Islet precursor cell (in vitro differentiated cells): Measurements from ENCODE around the gene SIDT2.
A peak's percentile ranks its signal among the peaks of the same experiment; 100 is the strongest.
"Not testable (repeated sequence)": the region's sequence is repeated elsewhere in the genome, so short reads cannot be mapped to it uniquely, and the experiment has no call there.

ENCODE experiments used
- DNase-seq: peaks from one replicate; pipeline ENCODE4 v3.0.0-alpha.2; 2018

The SIDT2 gene

GRCh38 chr11:117172724-117173421 lies 5.7 kb upstream of the SIDT2 start:
- peak; percentile 64 for DNase-seq

- peak; percentile 69 for DNase-seq
Observed at GRCh38 chr11:117175104-117175503, 3.4 kb upstream of the SIDT2 start.

DNA sequence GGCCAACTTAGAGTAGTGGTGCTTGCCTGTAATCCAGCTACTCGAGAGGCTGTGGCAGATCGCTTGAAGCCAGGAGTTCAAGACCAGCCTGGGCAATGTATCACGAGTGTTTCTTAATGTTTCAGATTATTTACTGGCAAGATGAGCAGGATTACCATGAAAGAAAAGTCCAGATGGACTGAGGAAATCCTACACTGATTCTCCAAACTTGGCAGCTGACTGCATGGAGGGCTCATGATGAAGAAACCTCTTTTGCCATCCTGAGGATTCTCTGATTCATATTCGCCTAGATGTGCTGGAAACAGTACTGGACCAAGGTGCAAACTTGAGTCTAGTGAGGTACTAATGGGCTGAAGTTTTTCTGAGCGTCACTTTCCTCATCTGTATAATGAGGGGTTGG lies 2.8 kb upstream of the SIDT2 start:
- no peak for DNase-seq

GRCh38 chr11:117176186-117176585 lies 2.4 kb upstream of the SIDT2 start:
- DNase-seq = no peak

- no peak for DNase-seq
Observed at GRCh38 chr11:117177534-117178209, 871 bp upstream of the SIDT2 start.

DNA sequence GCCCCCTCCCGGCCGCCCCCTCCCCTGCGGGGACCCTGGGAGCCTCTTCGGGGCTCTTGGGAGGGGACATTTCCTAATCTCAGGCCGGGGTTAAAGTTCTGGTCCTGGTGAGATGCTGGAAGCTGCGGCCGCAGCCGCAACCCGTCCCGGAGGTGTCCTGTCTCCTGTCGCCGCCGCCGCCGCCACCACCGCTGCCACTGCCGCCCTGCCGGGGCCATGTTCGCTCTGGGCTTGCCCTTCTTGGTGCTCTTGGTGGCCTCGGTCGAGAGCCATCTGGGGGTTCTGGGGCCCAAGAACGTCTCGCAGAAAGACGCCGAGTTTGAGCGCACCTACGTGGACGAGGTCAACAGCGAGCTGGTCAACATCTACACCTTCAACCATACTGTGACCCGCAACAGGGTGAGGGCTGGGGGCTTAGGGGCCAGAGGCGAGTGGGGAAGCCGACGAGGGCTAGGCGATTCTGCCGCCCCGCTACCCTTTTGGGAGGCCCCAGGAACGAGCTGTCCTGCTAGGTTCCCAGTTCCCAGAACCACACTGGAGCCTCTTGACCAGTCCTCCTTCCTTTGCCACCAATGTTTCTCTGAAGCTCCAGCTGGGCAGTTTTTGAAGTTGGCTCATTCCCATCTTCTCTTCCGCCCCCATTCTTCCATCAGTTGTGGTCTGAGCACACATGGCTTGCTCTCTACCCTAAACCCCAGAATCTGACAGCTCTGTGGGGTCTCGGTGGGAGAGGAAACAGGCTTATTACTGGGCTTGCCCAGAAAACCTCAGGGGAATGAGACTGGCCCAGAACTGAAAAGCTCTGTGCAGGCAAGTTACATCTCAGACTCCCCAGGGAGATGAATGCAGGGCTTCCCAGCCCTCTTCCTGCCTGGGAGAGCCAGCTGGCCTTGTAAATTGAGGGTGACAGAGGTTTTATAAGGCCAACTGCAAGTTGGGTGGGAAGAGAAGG lies 781 bp downstream of the SIDT2 start:
- peak; percentile 53 for DNase-seq

- DNase-seq = peak; percentile 51
Observed at GRCh38 chr11:117180020-117180419, 1.5 kb downstream of the SIDT2 start.

- peak; percentile 90 for DNase-seq
Observed at GRCh38 chr11:117180661-117181585, 2.4 kb downstream of the SIDT2 start.

DNA sequence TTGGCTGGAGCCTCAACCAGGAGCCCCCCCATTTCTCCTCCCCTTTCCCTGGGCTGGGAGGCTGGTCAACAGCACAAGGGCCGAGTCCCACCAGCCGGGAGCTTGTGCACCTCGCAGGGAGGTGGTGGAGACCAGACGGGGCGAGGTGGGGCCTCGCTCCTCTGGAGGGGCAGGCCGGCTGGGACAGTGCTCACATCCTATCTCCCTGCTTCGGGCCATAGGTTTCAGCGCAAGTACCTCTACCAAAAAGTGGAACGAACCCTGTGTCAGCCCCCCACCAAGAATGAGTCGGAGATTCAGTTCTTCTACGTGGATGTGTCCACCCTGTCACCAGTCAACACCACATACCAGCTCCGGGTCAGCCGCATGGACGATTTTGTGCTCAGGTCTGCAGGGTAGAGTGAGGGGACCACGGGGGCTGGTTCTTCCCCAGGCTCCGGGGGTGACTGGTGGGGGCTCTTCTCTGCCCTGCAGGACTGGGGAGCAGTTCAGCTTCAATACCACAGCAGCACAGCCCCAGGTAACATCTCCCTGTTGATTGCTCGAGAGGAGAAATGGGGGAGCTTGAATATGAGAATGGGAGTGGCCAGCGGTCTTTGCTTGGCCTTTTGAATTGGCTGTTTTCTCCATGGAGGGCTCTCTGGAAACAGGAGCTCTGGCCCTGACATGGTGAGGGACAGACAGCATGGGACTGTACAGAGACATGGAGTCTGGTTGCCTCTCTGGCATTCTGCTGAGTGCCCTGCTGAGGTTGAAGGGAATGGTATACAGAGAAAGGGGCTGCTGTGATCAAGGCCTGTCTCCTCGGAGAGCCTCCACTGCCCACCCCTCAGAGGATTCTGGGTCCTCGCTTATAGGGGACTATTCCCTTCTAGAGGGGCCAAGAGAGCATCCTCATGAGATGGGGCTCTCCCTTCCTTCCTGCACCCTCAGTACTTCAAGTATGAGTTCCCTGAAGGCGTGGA lies 3.3 kb downstream of the SIDT2 start:
- no peak for DNase-seq

GRCh38 chr11:117182551-117182935 lies 4.0 kb downstream of the SIDT2 start:
- no peak for DNase-seq

DNA sequence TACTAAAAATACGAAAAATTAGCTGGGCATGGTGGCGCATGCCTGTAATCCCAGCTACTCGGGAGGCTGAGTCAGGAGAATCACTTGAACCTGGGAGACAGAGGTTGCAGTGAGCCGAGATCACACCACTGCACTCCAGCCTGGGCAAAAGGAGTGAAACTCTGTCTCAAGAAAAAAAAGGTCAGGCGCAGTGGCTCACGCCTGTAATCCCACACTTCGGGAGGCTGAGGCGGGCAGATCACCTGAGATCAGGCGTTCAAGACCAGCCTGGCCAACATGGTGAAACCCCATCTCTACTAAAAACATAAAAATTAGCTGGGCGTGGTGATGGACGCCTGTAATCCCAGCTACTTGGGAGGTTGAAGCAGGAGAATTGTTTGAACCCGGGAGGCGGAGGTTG lies 4.6 kb downstream of the SIDT2 start:
- DNase-seq = not testable (repeated sequence)

DNA sequence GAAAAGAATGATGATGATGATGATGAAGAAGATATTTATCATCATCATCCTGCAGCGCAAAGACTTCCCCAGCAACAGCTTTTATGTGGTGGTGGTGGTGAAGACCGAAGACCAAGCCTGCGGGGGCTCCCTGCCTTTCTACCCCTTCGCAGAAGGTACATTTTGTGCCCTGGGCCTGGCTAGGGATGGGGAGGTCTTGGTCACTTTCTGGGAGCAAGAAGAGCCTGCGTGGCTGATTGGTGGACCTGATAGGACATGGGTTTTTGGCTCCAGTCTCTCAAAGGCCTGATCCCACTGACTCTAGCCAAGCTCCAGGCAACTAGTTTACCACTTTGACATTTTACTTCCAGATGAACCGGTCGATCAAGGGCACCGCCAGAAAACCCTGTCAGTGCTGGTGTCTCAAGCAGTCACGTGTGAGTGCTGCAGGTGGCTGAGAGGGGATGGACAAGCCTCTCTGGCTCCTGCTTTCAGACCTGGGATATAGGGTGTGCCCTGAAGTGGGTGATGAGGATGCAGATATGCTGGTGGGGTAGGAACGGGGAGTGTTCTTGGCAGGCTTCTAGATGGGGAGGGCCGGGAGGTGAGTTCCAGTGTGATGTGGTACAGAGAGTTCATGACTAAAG lies 5.3 kb downstream of the SIDT2 start:
- peak; percentile 54 for DNase-seq

DNA sequence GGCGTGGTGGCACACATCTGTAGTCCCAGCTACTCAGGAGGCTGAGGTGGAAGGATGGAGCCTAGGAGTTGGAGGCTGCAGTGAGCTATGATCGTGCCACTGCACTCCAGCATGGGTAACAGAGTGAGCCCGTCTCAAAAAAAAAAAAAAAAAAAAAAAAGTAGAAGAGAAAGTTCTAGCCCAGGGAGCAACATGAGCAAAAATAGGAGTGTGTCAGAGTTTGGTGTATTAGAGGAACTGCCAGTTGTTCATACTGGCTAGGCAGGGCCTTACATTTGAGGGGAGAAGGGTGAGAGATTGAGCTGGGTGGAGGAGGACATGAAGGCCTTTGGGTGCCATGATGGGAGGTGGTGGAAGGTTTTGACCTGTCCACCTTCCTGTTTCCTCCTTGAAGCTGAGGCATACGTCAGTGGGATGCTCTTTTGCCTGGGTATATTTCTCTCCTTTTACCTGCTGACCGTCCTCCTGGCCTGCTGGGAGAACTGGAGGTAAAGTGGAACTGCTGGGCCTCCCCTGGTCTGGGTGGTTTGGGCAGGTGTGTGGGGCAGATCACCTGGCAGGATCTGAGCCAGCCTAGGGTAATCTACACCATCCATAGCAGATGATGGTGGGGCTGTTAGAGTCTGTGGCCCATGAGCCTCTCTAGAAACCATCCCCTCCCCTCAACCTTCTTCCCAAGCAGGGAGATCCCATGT lies 7.3 kb downstream of the SIDT2 start:
- DNase-seq = no peak

GRCh38 chr11:117186431-117186761 lies 7.9 kb downstream of the SIDT2 start:
- DNase-seq = no peak

DNA sequence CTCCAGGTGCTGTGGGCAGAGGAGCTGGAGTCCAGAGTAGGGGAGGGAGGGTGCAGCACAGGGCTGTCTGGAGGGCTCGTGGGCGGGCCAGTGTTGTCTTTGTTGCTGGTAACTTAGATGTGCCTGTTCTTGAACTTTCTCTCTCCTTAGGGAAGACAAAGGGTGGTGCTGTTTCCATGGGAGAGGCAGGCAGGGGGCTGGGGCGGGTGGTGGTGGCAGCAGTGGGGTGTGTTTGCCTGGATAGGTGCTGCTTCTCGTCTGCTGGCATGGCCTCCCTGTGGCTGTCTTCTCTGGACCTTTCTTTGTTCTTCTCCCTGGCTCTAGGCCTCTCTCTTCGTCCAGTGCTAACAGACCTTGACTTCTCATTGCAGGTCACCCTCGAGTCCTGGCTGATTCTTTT lies 8.5 kb downstream of the SIDT2 start:
- peak; percentile 53 for DNase-seq

- peak; percentile 43 for DNase-seq
Observed at GRCh38 chr11:117187428-117187798, 8.9 kb downstream of the SIDT2 start.

DNA sequence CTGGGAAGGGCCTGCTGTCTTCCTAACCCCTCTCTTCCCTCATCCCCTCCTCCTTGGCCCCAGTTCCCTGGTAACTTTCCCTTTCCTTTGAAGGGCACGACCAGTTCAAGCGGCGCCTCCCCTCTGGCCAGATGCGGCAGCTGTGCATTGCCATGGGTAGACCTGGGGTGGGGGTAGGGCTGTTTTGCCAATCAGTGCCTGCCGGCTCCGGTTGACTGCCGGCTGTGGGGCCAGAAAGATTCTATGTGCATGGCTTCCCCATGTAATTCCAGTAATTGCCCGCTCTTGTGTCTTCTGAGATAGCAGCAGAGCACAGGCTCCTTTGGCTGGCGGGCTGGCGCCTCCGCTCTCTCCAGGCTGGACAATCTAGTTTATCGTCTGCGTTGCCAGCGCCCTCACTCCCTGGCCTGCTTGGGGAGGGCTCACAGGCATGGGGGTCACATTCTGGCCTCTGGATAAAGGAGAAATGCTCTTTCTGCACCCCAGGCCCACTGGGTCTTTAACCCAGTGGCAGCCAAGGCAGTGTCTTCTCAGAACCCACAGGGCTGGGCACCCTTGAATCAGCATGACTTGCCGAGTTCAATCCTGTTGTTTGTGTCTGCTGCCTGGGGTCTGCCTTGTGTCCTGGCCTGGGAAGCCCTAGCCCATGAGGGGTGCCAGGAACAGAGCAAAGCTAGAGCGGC lies 9.4 kb downstream of the SIDT2 start:
- no peak for DNase-seq

DNA sequence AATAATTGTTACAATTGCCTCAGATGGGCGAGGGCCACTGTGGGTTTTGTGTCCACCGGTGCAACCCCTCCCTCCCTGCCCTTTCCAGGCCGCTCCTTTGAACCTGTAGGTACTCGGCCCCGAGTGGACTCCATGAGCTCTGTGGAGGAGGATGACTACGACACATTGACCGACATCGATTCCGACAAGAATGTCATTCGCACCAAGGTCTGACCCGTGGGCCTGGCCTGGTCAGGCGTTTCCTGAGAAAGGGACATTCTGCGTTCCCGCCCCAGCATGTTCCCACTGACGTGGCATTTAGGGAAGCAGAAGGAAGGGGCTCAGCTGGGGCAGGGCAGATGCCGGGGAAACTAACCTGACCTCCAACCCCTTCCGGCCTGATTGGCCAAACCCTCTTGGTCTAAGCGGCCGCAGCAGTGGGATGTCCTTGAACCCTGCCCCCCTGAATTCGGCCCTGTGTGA lies 10.1 kb downstream of the SIDT2 start:
- DNase-seq = peak; percentile 43

- peak; percentile 40 for DNase-seq
Observed at GRCh38 chr11:117189191-117189940, 10.8 kb downstream of the SIDT2 start.
